Astrocyte (in vitro differentiated cells and primary cell): ENCODE data around the gene STARD13. TPM values are rescaled to one million over a fixed set of nuclear protein-coding genes. Genes with fewer than 3 reads are reported as not detected.

Experiments used
- DNase-seq: peaks from one replicate; pipeline ENCODE4 v3.0.0-alpha.2; 2010; ENCODE audit warnings: low read depth
- FAIRE-seq: peaks from 2 replicates; lab custom pipeline; 2011; peaks lifted over from hg19 to GRCh38; lab: Jason Lieb, UNC
- H2AFZ ChIP-seq: 2 replicates; pipeline ENCODE4 v1.6.0; 2012; ENCODE audit warnings: low read depth, low read length, inconsistent platforms
- H3K27ac ChIP-seq: 2 replicates; pipeline ENCODE4 v1.5.1; 2011; ENCODE audit warnings: low read depth, low read length, inconsistent platforms
- H3K27me3 ChIP-seq: 2 replicates; pipeline ENCODE4 v1.6.0; 2011; ENCODE audit warnings: low read length, inconsistent platforms; ENCODE audit not compliant: insufficient read depth
- H3K36me3 ChIP-seq: 2 replicates; pipeline ENCODE4 v1.5.1; 2011; ENCODE audit warnings: low read length, inconsistent platforms; ENCODE audit not compliant: insufficient read depth
- H3K4me1 ChIP-seq: 2 replicates; pipeline ENCODE4 v1.5.1; 2011; ENCODE audit warnings: low read length, inconsistent platforms; ENCODE audit not compliant: insufficient read depth
- H3K4me2 ChIP-seq: 2 replicates; pipeline ENCODE4 v1.6.0; 2012; ENCODE audit warnings: low read length, inconsistent platforms
- H3K4me3 ChIP-seq: 2 replicates; pipeline ENCODE4 v1.5.1; 2011; ENCODE audit warnings: low read depth, mild to moderate bottlenecking, low read length, inconsistent platforms; ENCODE audit not compliant: insufficient read depth
- H3K79me2 ChIP-seq: 2 replicates; pipeline ENCODE4 v1.6.0; 2012; ENCODE audit warnings: mild to moderate bottlenecking, low read length, inconsistent platforms; ENCODE audit not compliant: insufficient read depth
- H3K9ac ChIP-seq: 2 replicates; pipeline ENCODE4 v1.6.0; 2012; ENCODE audit warnings: mild to moderate bottlenecking, low read length, inconsistent platforms
- H3K9me3 ChIP-seq: 2 replicates; pipeline ENCODE4 v1.5.1; 2012; ENCODE audit warnings: low read depth, mild to moderate bottlenecking, low read length, inconsistent platforms; ENCODE audit not compliant: insufficient read depth
- H4K20me1 ChIP-seq: 2 replicates; pipeline ENCODE4 v1.6.0; 2012; ENCODE audit warnings: low read length, inconsistent platforms; ENCODE audit not compliant: insufficient read depth
- H3K27ac Mint-ChIP-seq: one replicate; pipeline ENCODE4 v1.8.0; 2021; ENCODE audit warnings: mild to moderate bottlenecking, mixed read lengths; ENCODE audit not compliant: unreplicated experiment
- H3K27me3 Mint-ChIP-seq: one replicate; pipeline ENCODE4 v1.8.0; 2021; ENCODE audit warnings: low read depth, mixed read lengths; ENCODE audit not compliant: unreplicated experiment
- H3K36me3 Mint-ChIP-seq: one replicate; pipeline ENCODE4 v1.8.0; 2021; ENCODE audit warnings: low read depth, mixed read lengths; ENCODE audit not compliant: unreplicated experiment
- H3K4me1 Mint-ChIP-seq: one replicate; pipeline ENCODE4 v1.8.0; 2021; ENCODE audit warnings: low read depth, mixed read lengths; ENCODE audit not compliant: unreplicated experiment
- H3K4me3 Mint-ChIP-seq: one replicate; pipeline ENCODE4 v1.8.0; 2021; ENCODE audit warnings: mild to moderate bottlenecking, moderate library complexity, mixed read lengths; ENCODE audit not compliant: unreplicated experiment
- H3K9me3 Mint-ChIP-seq: one replicate; pipeline ENCODE4 v1.8.0; 2021; ENCODE audit warnings: mild to moderate bottlenecking, mixed read lengths; ENCODE audit not compliant: unreplicated experiment
- EZH2 ChIP-seq: IDR thresholded peaks from 2 replicates; pipeline ENCODE4 v1.6.1; 2012; ENCODE audit warnings: mild to moderate bottlenecking, low read length, inconsistent platforms; ENCODE audit not compliant: insufficient read depth
- total RNA-seq: library from RNA; stranded (reverse); gene quantifications from 2 replicates; pipeline ENCODE4 v1.2.1, GENCODE V29; 2021
- TF ChIP-seq, protein P1 (sequence below): IDR thresholded peaks from 2 replicates; pipeline ENCODE4 v1.5.1; 2011; ENCODE audit warnings: low read depth, mild to moderate bottlenecking, inconsistent platforms, low read length, moderate library complexity; ENCODE audit not compliant: insufficient read depth

The STARD13 gene
- total RNA-seq, 1 donor from 2014 or later, result 30.1 TPM

DNA sequence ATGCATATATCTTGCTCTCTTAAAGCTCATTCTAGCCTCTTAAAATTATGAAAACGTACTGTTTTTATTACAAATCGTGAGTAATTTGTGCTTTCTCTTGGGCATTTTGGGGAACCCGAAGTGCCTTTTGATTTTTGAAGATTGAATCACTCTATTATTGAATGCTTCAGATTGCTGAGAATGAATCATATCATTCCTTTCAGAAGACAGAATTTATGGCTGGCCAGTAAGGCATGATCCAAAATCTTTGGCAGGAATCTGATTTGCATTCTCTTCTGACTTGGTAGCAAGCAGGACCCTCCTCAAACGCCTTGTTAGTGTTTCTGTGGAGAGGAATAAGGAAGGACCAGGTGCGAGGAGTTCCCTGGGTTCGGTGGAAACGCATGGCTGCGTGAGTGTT, 49.5 kb downstream of the STARD13 start:
- no peak for TF ChIP-seq EZH2
- TF ChIP-seq, protein P1, sequence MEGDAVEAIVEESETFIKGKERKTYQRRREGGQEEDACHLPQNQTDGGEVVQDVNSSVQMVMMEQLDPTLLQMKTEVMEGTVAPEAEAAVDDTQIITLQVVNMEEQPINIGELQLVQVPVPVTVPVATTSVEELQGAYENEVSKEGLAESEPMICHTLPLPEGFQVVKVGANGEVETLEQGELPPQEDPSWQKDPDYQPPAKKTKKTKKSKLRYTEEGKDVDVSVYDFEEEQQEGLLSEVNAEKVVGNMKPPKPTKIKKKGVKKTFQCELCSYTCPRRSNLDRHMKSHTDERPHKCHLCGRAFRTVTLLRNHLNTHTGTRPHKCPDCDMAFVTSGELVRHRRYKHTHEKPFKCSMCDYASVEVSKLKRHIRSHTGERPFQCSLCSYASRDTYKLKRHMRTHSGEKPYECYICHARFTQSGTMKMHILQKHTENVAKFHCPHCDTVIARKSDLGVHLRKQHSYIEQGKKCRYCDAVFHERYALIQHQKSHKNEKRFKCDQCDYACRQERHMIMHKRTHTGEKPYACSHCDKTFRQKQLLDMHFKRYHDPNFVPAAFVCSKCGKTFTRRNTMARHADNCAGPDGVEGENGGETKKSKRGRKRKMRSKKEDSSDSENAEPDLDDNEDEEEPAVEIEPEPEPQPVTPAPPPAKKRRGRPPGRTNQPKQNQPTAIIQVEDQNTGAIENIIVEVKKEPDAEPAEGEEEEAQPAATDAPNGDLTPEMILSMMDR, result no peak
- H3K4me1 ChIP-seq, result peaks cover 24% of the 10 kb centered on the region
- Mint-ChIP-seq H3K27me3 (no peaks in the 10 kb centered on the region), H3K27ac (no peak overlapping the region), H3K36me3 (peaks cover 33% of the 10 kb centered on the region), H3K4me3 (no peak overlapping the region), H3K9me3 (peaks cover 7% of the 10 kb centered on the region), H3K4me1 (peaks cover 20% of the 10 kb centered on the region)
- no peaks in the 10 kb centered on the region for H3K27me3 ChIP-seq
- peak overlapping the region; percentile 80 for H3K27ac ChIP-seq
- H4K20me1 ChIP-seq, result no peaks in the 10 kb centered on the region
- H3K79me2 ChIP-seq, result peaks cover 82% of the 10 kb centered on the region
- no peak overlapping the region for H2AFZ ChIP-seq
- no peaks in the 10 kb centered on the region for H3K9me3 ChIP-seq
- DNase-seq (peak; percentile 89), FAIRE-seq (peak; percentile 86)
- peaks cover 9% of the 10 kb centered on the region for H3K36me3 ChIP-seq
- peak overlapping the region; percentile 60 for H3K9ac ChIP-seq
- peak overlapping the region; percentile 76 for H3K4me2 ChIP-seq
- H3K4me3 ChIP-seq, result peak overlapping the region; percentile 8

DNA sequence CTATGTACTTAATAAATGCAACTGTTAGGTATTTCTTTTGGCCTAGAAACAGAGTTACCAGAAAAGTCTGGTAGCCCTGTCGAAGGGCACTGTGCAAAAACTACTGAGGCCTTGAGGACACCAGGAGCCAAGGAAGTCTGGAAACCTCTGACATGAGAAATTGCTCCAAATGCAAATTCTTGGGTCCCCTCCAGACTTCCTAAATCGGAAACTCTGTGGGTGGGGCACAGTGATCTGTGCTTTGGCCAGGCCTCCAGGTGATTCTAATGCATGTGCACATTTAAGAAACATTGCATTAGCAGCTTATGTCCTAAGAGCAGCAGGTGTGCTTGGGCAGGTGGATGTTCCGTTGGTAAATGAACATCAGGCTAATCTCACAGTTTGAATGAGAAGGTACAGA, 50.0 kb downstream of the STARD13 start:
- Mint-ChIP-seq H3K4me1 (peaks cover 20% of the 10 kb centered on the region), H3K27me3 (no peaks in the 10 kb centered on the region), H3K36me3 (peaks cover 30% of the 10 kb centered on the region), H3K9me3 (peaks cover 7% of the 10 kb centered on the region), H3K27ac (no peak overlapping the region), H3K4me3 (no peak overlapping the region)
- Histone ChIP-seq H2AFZ (no peak overlapping the region), H3K9me3 (no peaks in the 10 kb centered on the region), H3K9ac (peak overlapping the region; percentile 60), H4K20me1 (no peaks in the 10 kb centered on the region), H3K79me2 (peaks cover 82% of the 10 kb centered on the region), H3K4me1 (peaks cover 28% of the 10 kb centered on the region), H3K4me3 (peak overlapping the region; percentile 8), H3K36me3 (peaks cover 9% of the 10 kb centered on the region), H3K27ac (peak overlapping the region; percentile 80), H3K4me2 (peak overlapping the region; percentile 76), H3K27me3 (no peaks in the 10 kb centered on the region)
- DNase-seq (no peak), FAIRE-seq (no peak)
- TF ChIP-seq, protein P1, result no peak
- TF ChIP-seq EZH2, result no peak

DNA sequence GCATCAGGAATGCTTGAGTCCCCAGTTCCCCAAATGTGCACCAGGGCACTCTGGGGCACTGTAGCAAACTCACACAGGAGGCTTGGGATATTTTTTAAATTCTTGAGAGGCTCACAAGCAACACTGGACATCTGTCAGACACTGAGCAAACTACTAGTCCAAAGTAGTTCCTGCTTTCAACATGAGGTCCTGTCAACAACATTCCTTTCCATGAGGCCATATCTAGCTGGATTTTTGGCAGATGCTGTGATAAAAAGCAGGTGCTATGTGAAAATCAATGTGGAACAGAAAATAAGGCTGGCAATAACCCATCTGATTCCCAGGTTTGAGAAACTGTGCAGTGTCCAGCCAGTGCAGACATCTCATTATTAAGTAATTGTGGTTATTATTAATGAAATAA, 50.5 kb downstream of the STARD13 start:
- Histone ChIP-seq H2AFZ (no peak overlapping the region), H3K36me3 (peaks cover 7% of the 10 kb centered on the region), H3K27ac (peak overlapping the region; percentile 80), H3K9ac (peak overlapping the region; percentile 9), H3K4me1 (peaks cover 33% of the 10 kb centered on the region), H3K9me3 (no peaks in the 10 kb centered on the region), H4K20me1 (no peaks in the 10 kb centered on the region), H3K79me2 (peaks cover 80% of the 10 kb centered on the region), H3K4me2 (peak overlapping the region; percentile 24), H3K4me3 (no peak overlapping the region), H3K27me3 (no peaks in the 10 kb centered on the region)
- Mint-ChIP-seq H3K27me3 (no peaks in the 10 kb centered on the region), H3K9me3 (peaks cover 7% of the 10 kb centered on the region), H3K36me3 (peaks cover 27% of the 10 kb centered on the region), H3K4me1 (peaks cover 23% of the 10 kb centered on the region), H3K4me3 (no peak overlapping the region), H3K27ac (peak overlapping the region; percentile 82)
- DNase-seq (peak; percentile 53), FAIRE-seq (peak; percentile 69)
- TF ChIP-seq, protein P1, result no peak
- no peak for TF ChIP-seq EZH2
